HUES48 (cell line): ENCODE results near the gene CAPS.

Experiments
- H3K27ac ChIP-seq: one replicate; pipeline ENCODE4 v1.7.0; 2013; ENCODE audit warnings: low read depth, low read length, inconsistent platforms
- H3K27me3 ChIP-seq: 2 replicates; pipeline ENCODE4 v1.6.1; 2013; ENCODE audit warnings: mild to moderate bottlenecking, low read length; ENCODE audit not compliant: control insufficient read depth, insufficient read depth
- H3K36me3 ChIP-seq: 2 replicates; pipeline ENCODE4 v1.6.1; 2013; ENCODE audit warnings: low read length; ENCODE audit not compliant: control insufficient read depth, insufficient read depth
- H3K4me1 ChIP-seq: 2 replicates; pipeline ENCODE4 v1.6.1; 2013; ENCODE audit warnings: mild to moderate bottlenecking, low read length; ENCODE audit not compliant: control insufficient read depth, insufficient read depth
- H3K4me3 ChIP-seq: 2 replicates; pipeline ENCODE4 v1.5.1; 2013; ENCODE audit warnings: mild to moderate bottlenecking, low read depth, low read length
- H3K9ac ChIP-seq: 2 replicates; pipeline ENCODE4 v1.6.1; 2013; ENCODE audit warnings: mild to moderate bottlenecking, low read depth, low read length, moderate library complexity
- H3K9me3 ChIP-seq: 2 replicates; pipeline ENCODE4 v1.6.1; 2013; ENCODE audit warnings: low read length; ENCODE audit not compliant: control insufficient read depth, insufficient read depth

Gene CAPS

GRCh38 chr19:5914946-5915781, 1.1 kb downstream of the CAPS start:
- Histone ChIP-seq H3K27ac (no peak overlapping the region), H3K36me3 (peaks cover 42% of the 10 kb centered on the region), H3K9me3 (no peaks in the 10 kb centered on the region), H3K4me3 (no peak overlapping the region), H3K4me1 (no peaks in the 10 kb centered on the region), H3K9ac (no peak overlapping the region), H3K27me3 (no peaks in the 10 kb centered on the region)

DNA sequence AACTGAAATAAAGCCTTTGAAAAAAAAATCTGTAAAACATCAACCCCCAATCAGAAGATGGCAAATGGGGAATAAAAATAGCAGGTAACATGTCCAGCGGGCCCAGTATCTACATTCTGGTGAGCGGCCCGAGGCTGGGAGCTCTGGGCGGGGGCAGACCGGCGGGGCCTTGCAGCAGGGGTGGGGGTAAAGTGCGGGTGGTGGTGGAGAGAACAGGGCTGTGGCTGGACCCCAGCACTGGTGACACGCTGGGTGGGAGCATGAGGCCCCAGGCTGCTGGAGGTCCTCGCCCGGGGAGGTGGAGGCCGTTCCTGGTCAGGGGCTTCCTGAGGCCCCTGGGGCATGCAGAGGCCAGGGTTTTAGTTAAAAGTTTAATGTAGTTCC, 1.7 kb downstream of the CAPS start:
- no peaks in the 10 kb centered on the region for H3K4me1 ChIP-seq
- no peaks in the 10 kb centered on the region for H3K9me3 ChIP-seq
- H3K4me3 ChIP-seq = no peak overlapping the region
- H3K9ac ChIP-seq = no peak overlapping the region
- H3K27me3 ChIP-seq = no peaks in the 10 kb centered on the region
- peaks cover 45% of the 10 kb centered on the region for H3K36me3 ChIP-seq
- H3K27ac ChIP-seq = no peak overlapping the region

DNA sequence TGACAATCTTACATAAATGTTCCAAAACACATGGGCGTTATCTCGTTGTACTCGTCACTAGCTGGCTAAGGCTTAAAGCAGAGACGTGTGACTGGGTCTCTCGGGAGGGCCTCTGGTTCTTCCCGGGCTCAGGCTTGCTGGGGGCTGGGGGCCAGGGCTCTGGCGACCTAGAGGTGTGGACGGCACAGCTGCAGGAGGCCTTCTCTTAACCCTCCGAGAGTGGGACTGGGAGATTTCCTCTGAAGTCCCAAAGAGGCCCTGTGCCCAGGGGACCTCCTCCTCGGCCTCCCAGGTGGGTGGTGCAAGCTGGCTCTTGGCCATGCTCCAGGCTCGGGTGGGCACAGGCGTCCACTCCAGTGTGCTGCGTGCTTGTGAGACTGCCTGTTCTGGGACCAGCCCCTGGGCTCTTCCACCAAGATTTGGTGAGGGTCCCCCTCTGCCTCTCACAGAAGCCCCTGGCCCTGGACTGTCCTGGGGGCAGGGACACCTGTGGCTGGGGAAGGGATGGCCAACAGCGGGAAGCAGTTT, 2.2 kb downstream of the CAPS start:
- no peaks in the 10 kb centered on the region for H3K4me1 ChIP-seq
- H3K27ac ChIP-seq = no peak overlapping the region
- no peaks in the 10 kb centered on the region for H3K9me3 ChIP-seq
- H3K36me3 ChIP-seq = peaks cover 48% of the 10 kb centered on the region
- no peak overlapping the region for H3K4me3 ChIP-seq
- no peaks in the 10 kb centered on the region for H3K27me3 ChIP-seq
- no peak overlapping the region for H3K9ac ChIP-seq

- peaks cover 62% of the 10 kb centered on the region for H3K36me3 ChIP-seq
- H3K27ac ChIP-seq = no peak overlapping the region
- H3K9me3 ChIP-seq = no peaks in the 10 kb centered on the region
- no peaks in the 10 kb centered on the region for H3K27me3 ChIP-seq
- H3K4me3 ChIP-seq = no peak overlapping the region
- no peak overlapping the region for H3K9ac ChIP-seq
- no peaks in the 10 kb centered on the region for H3K4me1 ChIP-seq
Measured at GRCh38 chr19:5917431-5918107, 3.5 kb downstream of the CAPS start.

GRCh38 chr19:5918463-5919079, 4.5 kb downstream of the CAPS start:
- Histone ChIP-seq H3K9ac (no peak overlapping the region), H3K36me3 (peaks cover 72% of the 10 kb centered on the region), H3K9me3 (no peaks in the 10 kb centered on the region), H3K4me3 (no peak overlapping the region), H3K4me1 (no peaks in the 10 kb centered on the region), H3K27ac (no peak overlapping the region), H3K27me3 (no peaks in the 10 kb centered on the region)

GRCh38 chr19:5921516-5922160, 7.6 kb downstream of the CAPS start:
- H3K9ac ChIP-seq = no peak overlapping the region
- no peak overlapping the region for H3K27ac ChIP-seq
- H3K9me3 ChIP-seq = no peaks in the 10 kb centered on the region
- peaks cover 93% of the 10 kb centered on the region for H3K36me3 ChIP-seq
- H3K4me1 ChIP-seq = no peaks in the 10 kb centered on the region
- H3K4me3 ChIP-seq = no peak overlapping the region
- no peaks in the 10 kb centered on the region for H3K27me3 ChIP-seq

- H3K27ac ChIP-seq = no peak overlapping the region
- no peaks in the 10 kb centered on the region for H3K9me3 ChIP-seq
- H3K36me3 ChIP-seq = peaks cover 93% of the 10 kb centered on the region
- no peaks in the 10 kb centered on the region for H3K27me3 ChIP-seq
- no peak overlapping the region for H3K9ac ChIP-seq
- H3K4me1 ChIP-seq = no peaks in the 10 kb centered on the region
- no peak overlapping the region for H3K4me3 ChIP-seq
Measured at GRCh38 chr19:5922161-5922545, 8.1 kb downstream of the CAPS start.

- Histone ChIP-seq H3K9me3 (no peaks in the 10 kb centered on the region), H3K4me3 (no peak overlapping the region), H3K9ac (no peak overlapping the region), H3K27ac (no peak overlapping the region), H3K4me1 (no peaks in the 10 kb centered on the region), H3K27me3 (no peaks in the 10 kb centered on the region), H3K36me3 (peaks cover 94% of the 10 kb centered on the region)
Measured at GRCh38 chr19:5923356-5923755, 9.3 kb downstream of the CAPS start.

DNA sequence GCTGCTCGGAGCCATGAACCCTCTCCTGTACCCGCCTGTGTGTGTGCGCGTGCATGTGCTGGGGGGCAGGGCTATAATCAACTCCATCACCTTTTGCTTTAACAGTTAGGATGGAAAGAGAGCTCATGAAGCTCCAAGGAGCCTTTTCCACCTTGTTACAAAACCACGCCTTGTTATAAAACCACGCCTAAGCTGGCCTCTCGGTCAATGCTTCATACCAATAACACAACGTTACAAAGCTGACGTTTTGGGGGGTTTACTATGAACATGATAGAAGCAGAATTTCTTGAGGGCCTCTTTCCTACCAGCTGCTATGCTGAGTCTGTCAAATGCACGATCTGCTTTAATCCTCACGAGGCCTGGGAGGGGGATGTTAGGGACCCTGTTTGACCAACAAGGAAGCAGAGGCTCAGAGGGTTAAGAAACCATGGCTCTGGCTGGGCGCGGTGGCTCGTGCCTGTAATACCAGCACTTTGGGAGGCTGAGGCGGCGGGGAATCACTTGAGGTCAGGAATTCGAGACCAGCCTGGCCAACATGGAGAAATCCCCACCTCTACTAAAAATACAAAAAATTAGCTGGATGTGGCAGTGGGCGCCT, 11.9 kb downstream of the CAPS start:
- H3K4me3 ChIP-seq = no peak overlapping the region
- H3K27ac ChIP-seq = no peak overlapping the region
- H3K27me3 ChIP-seq = no peaks in the 10 kb centered on the region
- no peaks in the 10 kb centered on the region for H3K4me1 ChIP-seq
- H3K9ac ChIP-seq = no peak overlapping the region
- peaks cover 98% of the 10 kb centered on the region for H3K36me3 ChIP-seq
- H3K9me3 ChIP-seq = no peaks in the 10 kb centered on the region

- peaks cover 96% of the 10 kb centered on the region for H3K36me3 ChIP-seq
- H3K27ac ChIP-seq = no peak overlapping the region
- no peaks in the 10 kb centered on the region for H3K9me3 ChIP-seq
- no peaks in the 10 kb centered on the region for H3K4me1 ChIP-seq
- no peak overlapping the region for H3K9ac ChIP-seq
- no peak overlapping the region for H3K4me3 ChIP-seq
- no peaks in the 10 kb centered on the region for H3K27me3 ChIP-seq
Measured at GRCh38 chr19:5926641-5927440, 12.8 kb downstream of the CAPS start.
